Neuronal stem cell (in vitro differentiated cells): ENCODE results near the gene LAD1.

ENCODE experiments used
- DNase-seq: peaks from one replicate; pipeline ENCODE4 v3.0.0-alpha.2; 2013; ENCODE audit warnings: low spot score
- H2AFZ ChIP-seq: one replicate; pipeline ENCODE4 v1.6.1; 2013; ENCODE audit warnings: mild to moderate bottlenecking, low read length, inconsistent platforms
- H2AK5ac ChIP-seq: 2 replicates; pipeline ENCODE4 v1.6.1; 2013; ENCODE audit warnings: low read depth, mild to moderate bottlenecking, inconsistent platforms, low read length, moderate library complexity, mixed read lengths
- H2BK120ac ChIP-seq: 2 replicates; pipeline ENCODE4 v1.6.1; 2013; ENCODE audit warnings: low read depth, mild to moderate bottlenecking, inconsistent platforms, low read length, moderate library complexity, mixed read lengths
- H2BK12ac ChIP-seq: one replicate; pipeline ENCODE4 v1.6.1; 2013; ENCODE audit warnings: low read length, inconsistent platforms
- H2BK15ac ChIP-seq: 2 replicates; pipeline ENCODE4 v1.6.1; 2013; ENCODE audit warnings: mild to moderate bottlenecking, low read length, inconsistent platforms, mixed read lengths
- H2BK5ac ChIP-seq: one replicate; pipeline ENCODE4 v1.6.1; 2013; ENCODE audit warnings: inconsistent platforms, mild to moderate bottlenecking, low read length, moderate library complexity
- H3K14ac ChIP-seq: one replicate; pipeline ENCODE4 v1.6.1; 2013; ENCODE audit warnings: low read length, inconsistent platforms
- H3K18ac ChIP-seq: 2 replicates; pipeline ENCODE4 v1.6.1; 2013; ENCODE audit warnings: low read length, inconsistent platforms
- H3K23ac ChIP-seq: 2 replicates; pipeline ENCODE4 v1.6.1; 2013; ENCODE audit warnings: low read depth, mild to moderate bottlenecking, mixed read lengths, low read length, inconsistent platforms; ENCODE audit not compliant: poor library complexity
- H3K27ac ChIP-seq: replicated peaks from 3 replicates; pipeline ENCODE4 v1.5.1; 2013; ENCODE audit warnings: low read length, inconsistent platforms
- H3K27me3 ChIP-seq, 3 experiments: 2 replicates each; pipeline ENCODE4 v1.6.1; 2013; ENCODE audit warnings: low read length in 3 of 3, mild to moderate bottlenecking in 2 of 3, inconsistent platforms in 1 of 3, low read depth in 1 of 3, mixed read lengths in 1 of 3, moderate library complexity in 1 of 3; ENCODE audit not compliant: control insufficient read depth in 3 of 3, insufficient read depth in 3 of 3
- H3K36me3 ChIP-seq, 2 donors: replicated peaks in 1 of 2; 2 replicates each; pipeline ENCODE4 v1.6.1; 2013; ENCODE audit warnings: low read length in 2 of 2; ENCODE audit not compliant: control insufficient read depth in 2 of 2, insufficient read depth in 2 of 2
- H3K4ac ChIP-seq: 2 replicates; pipeline ENCODE4 v1.6.1; 2013; ENCODE audit warnings: inconsistent platforms, mild to moderate bottlenecking, low read length, moderate library complexity
- H3K4me1 ChIP-seq, 2 donors: 1 replicate in 1 of 2; 2 replicates in 1 of 2; pipeline ENCODE4 v1.6.1; 2013; ENCODE audit warnings: low read length in 2 of 2, low read depth in 1 of 2; ENCODE audit not compliant: control insufficient read depth in 2 of 2, insufficient read depth in 1 of 2
- H3K4me2 ChIP-seq: one replicate; pipeline ENCODE4 v1.6.1; 2013; ENCODE audit warnings: mild to moderate bottlenecking, low read length, inconsistent platforms; ENCODE audit not compliant: insufficient read depth, poor library complexity, severe bottlenecking
- H3K4me3 ChIP-seq, 2 donors: 2 replicates each; pipeline ENCODE4 v1.5.1; 2013; ENCODE audit warnings: low read length in 2 of 2, mild to moderate bottlenecking in 2 of 2, inconsistent platforms in 1 of 2, moderate library complexity in 1 of 2
- H3K79me1 ChIP-seq: one replicate; pipeline ENCODE4 v1.6.1; 2013; ENCODE audit warnings: low read depth, mild to moderate bottlenecking, inconsistent platforms, low read length, moderate library complexity
- H3K9ac ChIP-seq: one replicate; pipeline ENCODE4 v1.6.1; 2013; ENCODE audit warnings: mild to moderate bottlenecking, low read depth, low read length, inconsistent platforms; ENCODE audit not compliant: poor library complexity
- H3K9me3 ChIP-seq, 2 donors: replicated peaks in 1 of 2; 2 replicates each; pipeline versions ENCODE3 to v1.6.1; 2013; ENCODE audit warnings: low read length in 2 of 2, mild to moderate bottlenecking in 2 of 2, inconsistent platforms in 1 of 2, low read depth in 1 of 2, mixed read lengths in 1 of 2, moderate library complexity in 1 of 2; ENCODE audit not compliant: control insufficient read depth in 2 of 2, insufficient read depth in 1 of 2
- H4K8ac ChIP-seq: one replicate; pipeline ENCODE4 v1.6.1; 2013; ENCODE audit warnings: low read depth, mild to moderate bottlenecking, inconsistent platforms, low read length, moderate library complexity
- H4K91ac ChIP-seq: one replicate; pipeline ENCODE4 v1.6.1; 2013; ENCODE audit warnings: low read length, low read depth, mild to moderate bottlenecking, inconsistent platforms; ENCODE audit not compliant: poor library complexity
- WGBS, 2 donors: extraction: QIAGEN DNeasy Blood & Tissue Kit; methylation state at CpG; one replicate each; pipeline ENCODE4 v1.1.7; 2013; ENCODE audit warnings: missing lambda C conversion rate in 2 of 2, mixed read lengths in 1 of 2; ENCODE audit not compliant: insufficient read length in 2 of 2, insufficient replicate concordance in 1 of 2; ENCODE audit errors: extremely low coverage in 2 of 2; 5-methylcytosine and 5-hydroxymethylcytosine counted together

LAD1 gene

GRCh38 chr1:201419256-201419655, 20.1 kb upstream of the LAD1 start:
- Histone ChIP-seq H4K91ac (no peak overlapping the region), H3K14ac (no peak overlapping the region), H3K4ac (no peak overlapping the region), H2BK5ac (no peak overlapping the region), H3K23ac (peak overlapping the region; percentile 47), H3K36me3 (no peaks in the 10 kb centered on the region), H2BK15ac (peak overlapping the region; percentile 33), H2BK12ac (no peak overlapping the region), H3K18ac (peak overlapping the region; percentile 81), H3K79me1 (no peaks in the 10 kb centered on the region), H2AFZ (no peak overlapping the region), H4K8ac (no peak overlapping the region), H3K4me3 (no peak overlapping the region), H3K9me3 (peaks cover 0 to 13% of the 10 kb centered on the region in 2 donors), H3K4me2 (no peak overlapping the region), H2AK5ac (peak overlapping the region; percentile 57), H2BK120ac (no peak overlapping the region), H3K27ac (no peak overlapping the region), H3K9ac (no peak overlapping the region), H3K27me3 (peaks cover 0 to 45% (median 0%) of the 10 kb centered on the region in 3 experiments), H3K4me1 (peaks cover 0 to 32% of the 10 kb centered on the region in 2 donors)
- WGBS, 2 donors: no CpG with 5 or more reads among the region's 4 CpGs
- no peak for DNase-seq

GRCh38 chr1:201418461-201418860, 19.3 kb upstream of the LAD1 start:
- Histone ChIP-seq H2BK5ac (no peak overlapping the region), H2AK5ac (no peak overlapping the region), H3K36me3 (no peaks in the 10 kb centered on the region), H3K4me1 (peaks cover 0 to 29% of the 10 kb centered on the region in 2 donors), H3K79me1 (no peaks in the 10 kb centered on the region), H3K23ac (no peak overlapping the region), H3K9me3 (peaks cover 0 to 13% of the 10 kb centered on the region in 2 donors), H4K91ac (no peak overlapping the region), H3K4me2 (no peak overlapping the region), H4K8ac (no peak overlapping the region), H3K27ac (no peak overlapping the region), H2BK12ac (no peak overlapping the region), H3K4me3 (no peak overlapping the region), H3K4ac (no peak overlapping the region), H3K14ac (no peak overlapping the region), H3K18ac (peak overlapping the region; percentile 73), H3K9ac (no peak overlapping the region), H2BK120ac (no peak overlapping the region), H2BK15ac (no peak overlapping the region), H3K27me3 (peaks cover 0 to 41% (median 0%) of the 10 kb centered on the region in 3 experiments), H2AFZ (no peak overlapping the region)
- DNase-seq: no peak
- no CpG with 5 or more reads among the region's 3 CpGs for WGBS, 2 donors

- Histone ChIP-seq H3K4me2 (no peak overlapping the region), H3K4me1 (peaks cover 0 to 3% of the 10 kb centered on the region in 2 donors), H2AK5ac (peak overlapping the region; percentile 90), H4K8ac (no peak overlapping the region), H3K9me3 (peaks cover 0 to 13% of the 10 kb centered on the region in 2 donors), H4K91ac (peak overlapping the region; percentile 13), H2BK15ac (peak overlapping the region; percentile 65), H3K27ac (no peak overlapping the region), H3K27me3 (peaks cover 0 to 48% (median 0%) of the 10 kb centered on the region in 3 experiments), H3K36me3 (no peaks in the 10 kb centered on the region), H3K79me1 (no peaks in the 10 kb centered on the region), H2AFZ (no peak overlapping the region), H2BK5ac (no peak overlapping the region), H3K4ac (no peak overlapping the region), H3K14ac (no peak overlapping the region), H3K9ac (peak overlapping the region; percentile 12), H2BK120ac (no peak overlapping the region), H2BK12ac (peak overlapping the region; percentile 88), H3K18ac (peak overlapping the region; percentile 27), H3K23ac (no peak overlapping the region), H3K4me3 (no peak overlapping the region)
- WGBS, 2 donors: no CpG with 5 or more reads among the region's 15 CpGs
- no peak for DNase-seq
Measured at GRCh38 chr1:201414051-201414738, 15.1 kb upstream of the LAD1 start.

GRCh38 chr1:201411292-201411691, 12.2 kb upstream of the LAD1 start:
- Histone ChIP-seq H3K9ac (no peak overlapping the region), H3K79me1 (no peaks in the 10 kb centered on the region), H3K9me3 (peaks cover 0 to 13% of the 10 kb centered on the region in 2 donors), H3K36me3 (no peaks in the 10 kb centered on the region), H3K4me1 (peaks cover 0 to 7% of the 10 kb centered on the region in 2 donors), H3K4ac (no peak overlapping the region), H3K14ac (no peak overlapping the region), H3K27ac (no peak overlapping the region), H3K23ac (no peak overlapping the region), H3K18ac (no peak overlapping the region), H3K4me3 (no peak overlapping the region), H2BK12ac (no peak overlapping the region), H2BK5ac (no peak overlapping the region), H2BK15ac (no peak overlapping the region), H4K91ac (no peak overlapping the region), H3K27me3 (peaks cover 0 to 38% (median 0%) of the 10 kb centered on the region in 3 experiments), H2AFZ (no peak overlapping the region), H2AK5ac (no peak overlapping the region), H4K8ac (no peak overlapping the region), H3K4me2 (no peak overlapping the region), H2BK120ac (no peak overlapping the region)
- no peak for DNase-seq
- WGBS, 2 donors: no CpG with 5 or more reads among the region's 12 CpGs
